Aorta (tissue), 5 donors: ENCODE results near the gene PRR7. TPM values are rescaled to one million over a fixed set of nuclear protein-coding genes. Genes with fewer than 3 reads are reported as not detected.

Experiments used
- ATAC-seq: fragments of 200-7000 bp; cut with Tn5 transposase; one replicate; pipeline ENCODE4 v1.9.1; 2022; ENCODE audit warnings: moderate library complexity; ENCODE audit not compliant: low FRiP score
- DNase-seq, 2 donors: peaks; one replicate each; pipeline ENCODE4 v3.0.0-alpha.2; 2020
- H3K27ac ChIP-seq, 2 donors: one replicate each; pipeline ENCODE4 v1.5.1; 2013; ENCODE audit warnings: low read length in 2 of 2, mild to moderate bottlenecking in 2 of 2, moderate library complexity in 2 of 2, control low read depth in 1 of 2, inconsistent platforms in 1 of 2, low read depth in 1 of 2
- H3K27me3 ChIP-seq, 2 donors: one replicate each; pipeline ENCODE4 v1.6.1; 2013; ENCODE audit warnings: control low read depth in 1 of 2, low read length in 1 of 2, mild to moderate bottlenecking in 1 of 2, moderate library complexity in 1 of 2; ENCODE audit not compliant: insufficient read depth in 2 of 2, control insufficient read depth in 1 of 2
- H3K36me3 ChIP-seq, 2 donors: one replicate each; pipeline ENCODE4 v1.6.1; 2013; ENCODE audit warnings: control low read depth in 1 of 2, low read length in 1 of 2, mild to moderate bottlenecking in 1 of 2; ENCODE audit not compliant: insufficient read depth in 2 of 2, control insufficient read depth in 1 of 2
- H3K4me1 ChIP-seq, 2 donors: one replicate each; pipeline ENCODE4 v1.6.1; 2013; ENCODE audit warnings: low read length in 2 of 2, control low read depth in 1 of 2, mild to moderate bottlenecking in 1 of 2, moderate library complexity in 1 of 2; ENCODE audit not compliant: insufficient read depth in 2 of 2, control insufficient read depth in 1 of 2
- H3K4me3 ChIP-seq, 2 donors: one replicate each; pipeline ENCODE4 v1.5.1; 2013; ENCODE audit warnings: low read length in 2 of 2, control low read depth in 1 of 2, mild to moderate bottlenecking in 1 of 2
- H3K9me3 ChIP-seq: one replicate; pipeline ENCODE4 v1.6.1; 2013; ENCODE audit warnings: mild to moderate bottlenecking, low read length; ENCODE audit not compliant: control insufficient read depth
- WGBS, 2 donors: extraction: QIAGEN DNeasy Blood & Tissue Kit; methylation state at CpG; one replicate each; pipeline ENCODE4 v1.1.7; 2013; 5-methylcytosine and 5-hydroxymethylcytosine counted together
- intact Hi-C, 2 donors: fragments of 100-400 bp; cut with DNase I; formaldehyde crosslinking; loops; one replicate each; pipeline versions ENCODE4 v1.14.2 to v1.15.0; 2022
- polyA plus RNA-seq, 2 donors: library from polyadenylated mRNA; stranded (reverse); fragments of 200-250 nt; gene quantifications; one replicate each; pipeline ENCODE4 v1.2.3, GENCODE V29; 2013
- total RNA-seq, 2 donors: library from RNA; stranded (reverse); fragmentation: NEBNext Ultra II Directional; extraction: Animal tissue kit (Norgen Biotek cat#: 25700); gene quantifications; one replicate each; pipeline ENCODE4 v1.2.1, GENCODE V29; 2021
- donor health status: healthy with polysubstance abuse.
- donor health status: Bipolar disorder and iron deficiency.
- donor health status: DM: no; HTN: no; CAD: no.
- donor health status: DM: no; HTN: no; CAD: no.
- donor health status: DM: yes; HTN: yes; CAD: no.

PRR7 gene
- total and polyA plus RNA-seq, 4 donors: 0.74 to 2.0 (median 1.9) TPM; not detected in 1

- Histone ChIP-seq H3K36me3 (no peaks in the 10 kb centered on the region), H3K27me3 (no peaks in the 10 kb centered on the region), H3K9me3 (no peaks in the 10 kb centered on the region), H3K27ac (peak overlapping the region; percentile 89 to 95), H3K4me1 (no peaks in the 10 kb centered on the region), H3K4me3 (peak overlapping the region; percentile 64 to 67)
- DNase-seq: peak in 1 of 2 donors; percentile 62
- no peak for ATAC-seq
- intact Hi-C loops: loop anchor here in 1 of 2 donors (2.0 kb wide), 1 partner anchor 69 kb away; the partner anchor contains the start of gene GRK6
- WGBS, 2 donors: 4 to 5% methylated on average over 12 of the region's 12 CpGs
These were observed 49.6 kb downstream of the PRR7 start for GRCh38 chr5:177496070-177496726.

- ATAC-seq (peak; percentile 68), DNase-seq (peak; percentile 94 to 96)
- 1% methylated on average over 12 to 29 of the region's 29 CpGs for whole genome bisulfite sequencing, 2 donors
- no peaks in the 10 kb centered on the region for H3K36me3 ChIP-seq
- no peaks in the 10 kb centered on the region for H3K9me3 ChIP-seq
- H3K4me3 ChIP-seq: peak overlapping the region; percentile 66 to 67
- no peaks in the 10 kb centered on the region for H3K4me1 ChIP-seq
- H3K27ac ChIP-seq: peak overlapping the region; percentile 95 to 99
- intact Hi-C loops: loop anchor here in 1 of 2 donors (2.0 kb wide), 1 partner anchor 70 kb away; the partner anchor contains the start of gene GRK6
- no peaks in the 10 kb centered on the region for H3K27me3 ChIP-seq
These were observed 50.2 kb downstream of the PRR7 start for GRCh38 chr5:177496727-177497291.

- Histone ChIP-seq H3K4me3 (peak within 1 kb of the TSS; percentile 66 to 67), H3K9me3 (no peaks in the 10 kb centered on the region), H3K27me3 (no peaks in the 10 kb centered on the region), H3K4me1 (no peaks in the 10 kb centered on the region), H3K27ac (peak within 1 kb of the TSS; percentile 95 to 99), H3K36me3 (no peaks in the 10 kb centered on the region)
- ATAC-seq: peak; percentile 88
- intact Hi-C loops: loop anchor here in 1 of 2 donors (2.0 kb wide), 1 partner anchor 71 kb away; the partner anchor contains the start of gene GRK6
- WGBS, 2 donors: 0 to 1% methylated on average over 66 to 73 of the region's 73 CpGs
- peak; percentile 98 for DNase-seq
These were observed 50.8 kb downstream of the PRR7 start, which contains the start of gene PDLIM7 for GRCh38 chr5:177497292-177498012. Gene PDLIM7, minus strand, starts transcription at chr5:177497604. Its CDS starts 1,092 bp downstream, at chr5:177496512.

- peak overlapping the region in 1 of 2 donors; percentile 7 for H3K27ac ChIP-seq
- no peaks in the 10 kb centered on the region for H3K9me3 ChIP-seq
- no peaks in the 10 kb centered on the region for H3K36me3 ChIP-seq
- ATAC-seq (no peak), DNase-seq (peak; percentile 59 to 86)
- intact Hi-C loops: no loop called here
- H3K4me1 ChIP-seq: no peaks in the 10 kb centered on the region
- H3K27me3 ChIP-seq: no peaks in the 10 kb centered on the region
- peak overlapping the region in 1 of 2 donors; percentile 5 for H3K4me3 ChIP-seq
- 10 to 12% methylated on average over 36 to 48 of the region's 48 CpGs for WGBS, 2 donors
These were observed 51.6 kb downstream of the PRR7 start for GRCh38 chr5:177498013-177498787.

GRCh38 chr5:177499842-177500241 lies 53.2 kb downstream of the PRR7 start:
- ATAC-seq: no peak
- H3K9me3 ChIP-seq: no peaks in the 10 kb centered on the region
- intact Hi-C loops: loop anchor here in 1 of 2 donors (5.0 kb wide), 1 partner anchor 108 kb away; no protein-coding TSS in a partner anchor
- no peaks in the 10 kb centered on the region for H3K4me1 ChIP-seq
- DNase-seq: no peak
- 69 to 74% methylated on average over 6 of the region's 6 CpGs for WGBS, 2 donors
- no peaks in the 10 kb centered on the region for H3K27me3 ChIP-seq
- no peak overlapping the region for H3K4me3 ChIP-seq
- no peaks in the 10 kb centered on the region for H3K36me3 ChIP-seq
- no peak overlapping the region for H3K27ac ChIP-seq

- peak; percentile 94 to 99 for DNase-seq
- no peaks in the 10 kb centered on the region for H3K9me3 ChIP-seq
- H3K4me1 ChIP-seq: no peaks in the 10 kb centered on the region
- WGBS, 2 donors: 14 to 17% methylated on average over 10 of the region's 10 CpGs
- H3K4me3 ChIP-seq: no peak overlapping the region
- H3K36me3 ChIP-seq: no peaks in the 10 kb centered on the region
- no peak overlapping the region for H3K27ac ChIP-seq
- intact Hi-C loops: loop anchor here (1.0 to 5.0 kb wide), 2 partner anchors 109 to 111 kb away; no protein-coding TSS in a partner anchor
- H3K27me3 ChIP-seq: no peaks in the 10 kb centered on the region
- peak; percentile 55 for ATAC-seq
These were observed 54.3 kb downstream of the PRR7 start for GRCh38 chr5:177500685-177501522.

- no peaks in the 10 kb centered on the region for H3K4me1 ChIP-seq
- no peak overlapping the region for H3K27ac ChIP-seq
- 66 to 71% methylated on average over 9 of the region's 9 CpGs for WGBS, 2 donors
- H3K9me3 ChIP-seq: no peaks in the 10 kb centered on the region
- intact Hi-C loops: loop anchor here (1.0 to 5.0 kb wide), 2 partner anchors 110 to 112 kb away; no protein-coding TSS in a partner anchor
- no peaks in the 10 kb centered on the region for H3K27me3 ChIP-seq
- ATAC-seq (no peak), DNase-seq (no peak)
- no peaks in the 10 kb centered on the region for H3K36me3 ChIP-seq
- H3K4me3 ChIP-seq: no peak overlapping the region
These were observed 55.5 kb downstream of the PRR7 start for GRCh38 chr5:177501874-177502678.
